Measurements from ENCODE around the gene MCRIP2.

Gene MCRIP2

GRCh38 chr16:631808-632358 is 9.7 kb upstream of the MCRIP2 start:
- DNase-seq (ENCODE audit: low spot score) = no peak

- no peak for DNase-seq (ENCODE audit: low spot score)
Observed at GRCh38 chr16:632486-633335, 8.9 kb upstream of the MCRIP2 start.

GRCh38 chr16:633336-634050 is 8.1 kb upstream of the MCRIP2 start:
- DNase-seq (ENCODE audit: low spot score) = no peak

- DNase-seq (ENCODE audit: low spot score) = no peak
Observed at GRCh38 chr16:634051-634670, 7.5 kb upstream of the MCRIP2 start.

GRCh38 chr16:634996-635395 is 6.6 kb upstream of the MCRIP2 start:
- no peak for DNase-seq (ENCODE audit: low spot score)

GRCh38 chr16:635573-636205 is 5.9 kb upstream of the MCRIP2 start:
- no peak for DNase-seq (ENCODE audit: low spot score)

- DNase-seq (ENCODE audit: low spot score) = peak; percentile 93
Observed at GRCh38 chr16:636206-637080, 5.2 kb upstream of the MCRIP2 start, which contains the start of gene METTL26. Gene METTL26 (minus strand): TSS chr16:636305. CDS start chr16:636290, 15 bp downstream.

- DNase-seq (ENCODE audit: low spot score) = peak; percentile 87
Observed at GRCh38 chr16:637081-638018, 4.3 kb upstream of the MCRIP2 start.

- no peak for DNase-seq (ENCODE audit: low spot score)
Observed at GRCh38 chr16:638034-638543, 3.5 kb upstream of the MCRIP2 start.

- DNase-seq (ENCODE audit: low spot score) = no peak
Observed at GRCh38 chr16:638836-639235, 2.8 kb upstream of the MCRIP2 start.

- no peak for DNase-seq (ENCODE audit: low spot score)
Observed at GRCh38 chr16:640614-641013, 1.0 kb upstream of the MCRIP2 start.

- DNase-seq (ENCODE audit: low spot score) = peak; percentile 63
Observed at GRCh38 chr16:642189-643049, 791 bp downstream of the MCRIP2 start.

GRCh38 chr16:643050-643368 is 1.4 kb downstream of the MCRIP2 start:
- no peak for DNase-seq (ENCODE audit: low spot score)

- DNase-seq (ENCODE audit: low spot score) = no peak
Observed at GRCh38 chr16:644556-644955, 2.9 kb downstream of the MCRIP2 start.

GRCh38 chr16:645852-646678 is 4.4 kb downstream of the MCRIP2 start:
- peak; percentile 44 for DNase-seq (ENCODE audit: low spot score)

GRCh38 chr16:646679-647172 is 5.1 kb downstream of the MCRIP2 start:
- DNase-seq (ENCODE audit: low spot score) = no peak

- no peak for DNase-seq (ENCODE audit: low spot score)
Observed at GRCh38 chr16:647173-647902, 5.7 kb downstream of the MCRIP2 start.

Data from LoVo (cell line).